Neural cell (in vitro differentiated cells): ENCODE measurements around the gene GSG1L2. TPM values are rescaled to one million over a fixed set of nuclear protein-coding genes. Genes with fewer than 3 reads are reported as not detected.
"Not testable (repeated sequence)": the region's sequence is repeated elsewhere in the genome, so short reads cannot be mapped to it uniquely, and the experiment has no call there.

ENCODE experiments used
- H2AFZ ChIP-seq: fragments of 200-600, 300-800 bp; sonication (generic), shearing (Covaris generic); 2 replicates; pipeline ENCODE4 v1.6.0; 2014; ENCODE audit warnings: low read depth, mild to moderate bottlenecking, antibody characterized with exemption, low read length, moderate library complexity
- H3F3A ChIP-seq: fragments of 200-600 bp; shearing (Covaris generic); 2 replicates; pipeline ENCODE4 v1.6.1; 2016; ENCODE audit warnings: mild to moderate bottlenecking, moderate library complexity, mixed read lengths, antibody characterized with exemption, low read length; ENCODE audit not compliant: insufficient read depth, poor library complexity, severe bottlenecking
- H3K27ac ChIP-seq: fragments of 200-600, 300-800 bp; sonication (generic), shearing (Covaris generic); 2 replicates; pipeline ENCODE4 v1.5.1; 2014; ENCODE audit warnings: mild to moderate bottlenecking, low read length, moderate library complexity
- H3K27me3 ChIP-seq: fragments of 300-800, 200-600 bp; sonication (generic), shearing (Covaris generic); 2 replicates; pipeline ENCODE4 v1.6.0; 2014; ENCODE audit warnings: mild to moderate bottlenecking, low read depth, low read length, moderate library complexity; ENCODE audit not compliant: insufficient read depth
- H3K36me3 ChIP-seq: fragments of 300-800, 200-600 bp; sonication (generic), shearing (Covaris generic); 2 replicates; pipeline ENCODE4 v1.5.1; 2014; ENCODE audit warnings: mild to moderate bottlenecking, antibody characterized with exemption, low read length, moderate library complexity; ENCODE audit not compliant: insufficient read depth
- H3K4me2 ChIP-seq: fragments of 300-800, 200-600 bp; sonication (generic), shearing (Covaris generic); 2 replicates; pipeline ENCODE4 v1.6.0; 2014; ENCODE audit warnings: mild to moderate bottlenecking, low read length
- H3K4me3 ChIP-seq: fragments of 300-800, 200-600 bp; sonication (generic), shearing (Covaris generic); 2 replicates; pipeline ENCODE4 v1.5.1; 2014; ENCODE audit warnings: mild to moderate bottlenecking, low read length, moderate library complexity
- H3K79me2 ChIP-seq: fragments of 200-600 bp; shearing (Covaris generic); replicated peaks from 2 replicates; pipeline ENCODE4 v1.6.0; 2014; ENCODE audit warnings: mild to moderate bottlenecking, low read length, moderate library complexity; ENCODE audit not compliant: insufficient read depth
- H3K9ac ChIP-seq: fragments of 300-800, 200-600 bp; sonication (generic), shearing (Covaris generic); 2 replicates; pipeline ENCODE4 v1.6.1; 2016; ENCODE audit warnings: mild to moderate bottlenecking, low read length, mixed read lengths
- H3K9me2 ChIP-seq: fragments of 200-600 bp; shearing (Covaris generic); 2 replicates; pipeline ENCODE4 v1.6.1; 2016; ENCODE audit warnings: mild to moderate bottlenecking, low read length, mixed read lengths; ENCODE audit not compliant: insufficient read depth
- H3K9me3 ChIP-seq: fragments of 200-600, 300-800 bp; sonication (generic), shearing (Covaris generic); 2 replicates; pipeline ENCODE4 v1.6.1; 2016; ENCODE audit warnings: mild to moderate bottlenecking, mixed run types, low read length, moderate library complexity, mixed read lengths
- H4K20me1 ChIP-seq: fragments of 200-600 bp; shearing (Covaris generic); 2 replicates; pipeline ENCODE4 v1.6.1; 2016; ENCODE audit warnings: mild to moderate bottlenecking, mixed run types; ENCODE audit not compliant: insufficient read depth
- EP300 ChIP-seq: fragments of 450-650 bp; conservative IDR thresholded peaks from 2 replicates; pipeline ENCODE4 v1.6.1; 2014; ENCODE audit warnings: antibody characterized with exemption, mild to moderate bottlenecking, moderate library complexity; ENCODE audit not compliant: poor library complexity, severe bottlenecking
- EZH2 ChIP-seq: fragments of 200-600, 300-800 bp; shearing (Covaris generic), sonication (generic); IDR thresholded peaks from 2 replicates; pipeline ENCODE4 v1.6.1; 2014; ENCODE audit warnings: antibody characterized with exemption, low read length, borderline replicate concordance, mild to moderate bottlenecking; ENCODE audit not compliant: insufficient read depth, poor library complexity, severe bottlenecking
- MXI1 ChIP-seq: fragments of 450-650 bp; conservative IDR thresholded peaks from 2 replicates; pipeline ENCODE4 v1.6.1; 2014; ENCODE audit warnings: antibody characterized with exemption, mild to moderate bottlenecking; ENCODE audit not compliant: poor library complexity, severe bottlenecking
- POLR2AphosphoS5 ChIP-seq: IDR thresholded peaks from 2 replicates; pipeline ENCODE4 v1.6.1; 2012
- RAD21 ChIP-seq: fragments of 450-650 bp; conservative IDR thresholded peaks from 2 replicates; pipeline ENCODE4 v1.6.1; 2014; ENCODE audit warnings: antibody characterized with exemption, mild to moderate bottlenecking, moderate library complexity
- SMC3 ChIP-seq: fragments of 450-650 bp; conservative IDR thresholded peaks from 2 replicates; pipeline ENCODE4 v1.6.1; 2014; ENCODE audit warnings: antibody characterized with exemption, mild to moderate bottlenecking, moderate library complexity; ENCODE audit not compliant: poor library complexity
- TAF1 ChIP-seq: IDR thresholded peaks from 2 replicates; pipeline ENCODE4 v1.6.1; 2012; ENCODE audit warnings: low read depth
- polyA plus RNA-seq: library from polyadenylated mRNA; depleted of rRNA; stranded (reverse); fragments of >200 nt; gene quantifications from 2 replicates; pipeline ENCODE4 v1.2.3, GENCODE V29; 2014
- TF ChIP-seq, protein P1 (sequence below): fragments of 450-650 bp; IDR thresholded peaks from 2 replicates; pipeline ENCODE4 v1.5.1; 2014; ENCODE audit warnings: antibody characterized with exemption, mild to moderate bottlenecking, moderate library complexity; ENCODE audit not compliant: poor library complexity, severe bottlenecking
- TF ChIP-seq, protein P2 (sequence below): IDR thresholded peaks from 2 replicates; pipeline ENCODE4 v1.6.1; 2012; ENCODE audit warnings: borderline replicate concordance

GSG1L2 gene
- polyA plus RNA-seq, 1 donor from 2014 or later: not detected

DNA sequence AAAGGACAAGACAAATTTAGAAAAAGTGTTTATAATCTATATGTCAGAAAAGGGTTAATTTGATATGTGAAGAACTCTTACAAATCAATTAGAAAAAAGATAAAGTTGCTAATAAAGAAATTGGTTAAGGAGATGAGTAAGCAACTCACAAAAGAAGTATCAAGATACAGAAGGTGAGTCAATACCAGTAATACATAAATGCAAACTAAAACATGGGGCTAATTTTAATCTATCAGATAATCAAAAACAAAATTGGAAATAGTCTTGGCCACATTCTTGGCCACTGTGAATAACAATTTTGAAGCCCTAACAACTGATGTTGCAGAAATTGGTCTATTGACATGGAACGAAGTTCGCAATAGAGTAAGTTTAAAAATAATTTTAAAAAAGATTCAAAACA, 37.3 kb downstream of the GSG1L2 start:
- no peaks in the 10 kb centered on the region for H3K27me3 ChIP-seq
- no peaks in the 10 kb centered on the region for H3K36me3 ChIP-seq
- H3K27ac ChIP-seq: no peak overlapping the region
- TF ChIP-seq POLR2AphosphoS5 (no peak), RAD21 (no peak), MXI1 (no peak), EZH2 (no peak), SMC3 (no peak), TAF1 (no peak), EP300 (no peak)
- TF ChIP-seq, protein P1, sequence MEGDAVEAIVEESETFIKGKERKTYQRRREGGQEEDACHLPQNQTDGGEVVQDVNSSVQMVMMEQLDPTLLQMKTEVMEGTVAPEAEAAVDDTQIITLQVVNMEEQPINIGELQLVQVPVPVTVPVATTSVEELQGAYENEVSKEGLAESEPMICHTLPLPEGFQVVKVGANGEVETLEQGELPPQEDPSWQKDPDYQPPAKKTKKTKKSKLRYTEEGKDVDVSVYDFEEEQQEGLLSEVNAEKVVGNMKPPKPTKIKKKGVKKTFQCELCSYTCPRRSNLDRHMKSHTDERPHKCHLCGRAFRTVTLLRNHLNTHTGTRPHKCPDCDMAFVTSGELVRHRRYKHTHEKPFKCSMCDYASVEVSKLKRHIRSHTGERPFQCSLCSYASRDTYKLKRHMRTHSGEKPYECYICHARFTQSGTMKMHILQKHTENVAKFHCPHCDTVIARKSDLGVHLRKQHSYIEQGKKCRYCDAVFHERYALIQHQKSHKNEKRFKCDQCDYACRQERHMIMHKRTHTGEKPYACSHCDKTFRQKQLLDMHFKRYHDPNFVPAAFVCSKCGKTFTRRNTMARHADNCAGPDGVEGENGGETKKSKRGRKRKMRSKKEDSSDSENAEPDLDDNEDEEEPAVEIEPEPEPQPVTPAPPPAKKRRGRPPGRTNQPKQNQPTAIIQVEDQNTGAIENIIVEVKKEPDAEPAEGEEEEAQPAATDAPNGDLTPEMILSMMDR: no peak
- TF ChIP-seq, protein P2, sequence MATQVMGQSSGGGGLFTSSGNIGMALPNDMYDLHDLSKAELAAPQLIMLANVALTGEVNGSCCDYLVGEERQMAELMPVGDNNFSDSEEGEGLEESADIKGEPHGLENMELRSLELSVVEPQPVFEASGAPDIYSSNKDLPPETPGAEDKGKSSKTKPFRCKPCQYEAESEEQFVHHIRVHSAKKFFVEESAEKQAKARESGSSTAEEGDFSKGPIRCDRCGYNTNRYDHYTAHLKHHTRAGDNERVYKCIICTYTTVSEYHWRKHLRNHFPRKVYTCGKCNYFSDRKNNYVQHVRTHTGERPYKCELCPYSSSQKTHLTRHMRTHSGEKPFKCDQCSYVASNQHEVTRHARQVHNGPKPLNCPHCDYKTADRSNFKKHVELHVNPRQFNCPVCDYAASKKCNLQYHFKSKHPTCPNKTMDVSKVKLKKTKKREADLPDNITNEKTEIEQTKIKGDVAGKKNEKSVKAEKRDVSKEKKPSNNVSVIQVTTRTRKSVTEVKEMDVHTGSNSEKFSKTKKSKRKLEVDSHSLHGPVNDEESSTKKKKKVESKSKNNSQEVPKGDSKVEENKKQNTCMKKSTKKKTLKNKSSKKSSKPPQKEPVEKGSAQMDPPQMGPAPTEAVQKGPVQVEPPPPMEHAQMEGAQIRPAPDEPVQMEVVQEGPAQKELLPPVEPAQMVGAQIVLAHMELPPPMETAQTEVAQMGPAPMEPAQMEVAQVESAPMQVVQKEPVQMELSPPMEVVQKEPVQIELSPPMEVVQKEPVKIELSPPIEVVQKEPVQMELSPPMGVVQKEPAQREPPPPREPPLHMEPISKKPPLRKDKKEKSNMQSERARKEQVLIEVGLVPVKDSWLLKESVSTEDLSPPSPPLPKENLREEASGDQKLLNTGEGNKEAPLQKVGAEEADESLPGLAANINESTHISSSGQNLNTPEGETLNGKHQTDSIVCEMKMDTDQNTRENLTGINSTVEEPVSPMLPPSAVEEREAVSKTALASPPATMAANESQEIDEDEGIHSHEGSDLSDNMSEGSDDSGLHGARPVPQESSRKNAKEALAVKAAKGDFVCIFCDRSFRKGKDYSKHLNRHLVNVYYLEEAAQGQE: no peak
- H3F3A ChIP-seq: no peaks in the 10 kb centered on the region
- H3K4me3 ChIP-seq: no peak overlapping the region
- H3K79me2 ChIP-seq: no peaks in the 10 kb centered on the region
- no peaks in the 10 kb centered on the region for H3K9me2 ChIP-seq
- no peaks in the 10 kb centered on the region for H4K20me1 ChIP-seq
- H3K9ac ChIP-seq: no peak overlapping the region
- H3K4me2 ChIP-seq: no peak overlapping the region
- H3K9me3 ChIP-seq: no peaks in the 10 kb centered on the region
- no peak overlapping the region for H2AFZ ChIP-seq

DNA sequence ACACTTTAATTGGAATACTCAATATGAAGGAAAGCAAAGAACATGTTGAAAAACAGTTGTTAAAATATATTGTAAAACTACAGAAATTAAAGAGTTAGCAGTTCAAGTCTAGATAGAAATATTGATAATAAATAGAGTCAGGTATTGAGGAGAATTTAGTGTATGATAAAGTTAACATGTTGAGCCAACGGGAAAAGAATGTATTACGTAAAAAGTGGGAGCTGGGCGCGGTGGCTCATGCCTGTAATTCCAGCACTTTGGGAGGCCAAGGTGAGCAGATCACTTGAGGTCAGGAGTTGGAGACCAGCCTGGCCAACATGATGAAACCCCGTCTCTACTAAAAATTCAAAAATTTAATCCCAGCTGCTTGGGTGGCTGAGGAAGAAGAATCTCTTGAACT, 38.4 kb downstream of the GSG1L2 start:
- not testable (repeated sequence) for H3K36me3 ChIP-seq, H3K27me3 ChIP-seq, H3K9me2 ChIP-seq, H3K79me2 ChIP-seq, H3K27ac ChIP-seq, H4K20me1 ChIP-seq, H3K4me2 ChIP-seq, H3K9me3 ChIP-seq, H3F3A ChIP-seq, H2AFZ ChIP-seq, H3K4me3 ChIP-seq, H3K9ac ChIP-seq

DNA sequence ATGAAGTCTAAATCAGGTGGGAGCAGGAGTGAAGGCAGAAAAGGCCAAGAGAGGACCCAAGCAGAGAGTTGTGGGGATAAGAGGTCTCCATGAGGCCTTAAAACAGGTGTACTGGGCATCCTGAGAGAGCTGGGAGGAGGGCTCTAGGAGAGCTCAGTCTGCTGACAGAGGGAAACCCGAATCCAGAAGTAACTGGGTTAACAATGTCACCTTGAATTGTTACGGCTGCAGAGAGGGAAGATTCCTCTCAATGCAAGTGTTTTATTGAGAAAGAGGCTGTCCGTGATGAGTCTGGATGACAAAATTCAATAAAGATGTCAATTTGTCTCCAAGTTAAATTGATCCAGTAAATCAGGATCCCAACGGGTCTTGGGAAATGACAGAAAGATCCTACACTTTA, 38.8 kb downstream of the GSG1L2 start:
- Histone ChIP-seq H3K9ac (no peak overlapping the region), H3K27me3 (no peaks in the 10 kb centered on the region), H3K9me2 (no peaks in the 10 kb centered on the region), H2AFZ (no peak overlapping the region), H3K27ac (no peak overlapping the region), H4K20me1 (no peaks in the 10 kb centered on the region), H3K4me3 (no peak overlapping the region), H3K4me2 (no peak overlapping the region), H3K79me2 (no peaks in the 10 kb centered on the region), H3F3A (no peaks in the 10 kb centered on the region), H3K36me3 (no peaks in the 10 kb centered on the region), H3K9me3 (no peaks in the 10 kb centered on the region)
- no peak for TF ChIP-seq SMC3
- TF ChIP-seq EZH2: no peak
- no peak for TF ChIP-seq MXI1
- TF ChIP-seq, protein P1: no peak
- TF ChIP-seq TAF1: no peak
- no peak for TF ChIP-seq POLR2AphosphoS5
- TF ChIP-seq, protein P2: no peak
